Bronchial epithelial cell (primary cell): ENCODE results near the gene ZFR2. TPM values are rescaled to one million over a fixed set of nuclear protein-coding genes. Genes with fewer than 3 reads are reported as not detected.

Experiments
- DNase-seq: peaks from one replicate; pipeline ENCODE4 v3.0.0-alpha.2; 2010; ENCODE audit warnings: low read depth
- FAIRE-seq: peaks from 2 replicates; lab custom pipeline; 2011; peaks lifted over from hg19 to GRCh38; lab: Jason Lieb, UNC
- H3K27me3 ChIP-seq: 2 replicates; pipeline ENCODE4 v1.5.1; 2011; ENCODE audit warnings: low read length; ENCODE audit not compliant: control insufficient read depth, insufficient read depth
- H3K36me3 ChIP-seq: 2 replicates; pipeline ENCODE4 v1.5.1; 2011; ENCODE audit warnings: low read length; ENCODE audit not compliant: control insufficient read depth, insufficient read depth
- H3K4me3 ChIP-seq: 2 replicates; pipeline ENCODE4 v1.5.1; 2011; ENCODE audit warnings: mild to moderate bottlenecking, low read depth, low read length, control low read depth
- total RNA-seq: library from RNA; depleted of rRNA; stranded (reverse); fragments of >200 nt; gene quantifications from 2 replicates; pipeline ENCODE4 v1.2.1, GENCODE V29; 2014
- TF ChIP-seq, protein P1 (sequence below): IDR thresholded peaks from 2 replicates; pipeline ENCODE4 v1.5.1; 2011; ENCODE audit warnings: mild to moderate bottlenecking, moderate library complexity, low read length, control low read depth, inconsistent platforms; ENCODE audit not compliant: insufficient read depth, severe bottlenecking

ZFR2 gene
- total RNA-seq, 1 donor from 2014 or later = not detected

DNA sequence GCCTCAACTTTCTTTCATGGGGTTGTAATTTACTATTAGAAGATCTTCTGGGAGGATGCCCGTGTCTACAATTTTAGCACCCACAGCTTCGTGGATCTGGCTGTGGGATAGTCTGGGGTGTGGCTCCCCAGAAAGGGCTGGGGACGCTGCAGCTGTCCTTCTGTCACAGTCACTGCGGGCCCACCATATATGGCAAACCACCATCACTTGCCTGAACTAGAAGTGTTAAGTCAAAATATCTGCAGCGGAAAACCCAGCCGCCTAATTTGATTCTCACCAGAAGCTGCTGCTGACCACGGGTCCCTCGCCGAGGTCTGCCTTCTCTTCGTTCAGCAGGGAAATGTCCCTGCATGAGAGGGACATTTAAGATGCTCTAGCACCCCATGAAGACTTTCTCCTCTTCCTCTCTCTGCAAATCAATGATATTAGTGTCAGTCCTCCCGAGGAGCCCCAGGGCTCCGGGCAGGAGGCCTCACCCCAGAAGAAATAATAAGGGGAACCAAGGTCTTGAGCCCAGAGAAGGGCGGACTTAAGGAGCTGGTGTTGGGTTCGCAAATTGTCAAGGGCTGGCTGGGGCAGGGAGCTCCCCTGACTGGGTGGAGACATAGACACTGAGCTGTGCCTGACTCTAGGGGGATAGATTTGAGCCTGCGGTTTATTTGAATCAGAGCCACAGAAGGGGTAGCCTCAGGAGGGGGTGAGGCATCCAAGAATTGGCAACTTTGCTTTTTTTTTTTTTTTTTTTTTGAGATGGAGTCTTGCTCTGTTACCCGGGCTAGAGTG, 79.7 kb downstream of the ZFR2 start:
- TF ChIP-seq, protein P1, sequence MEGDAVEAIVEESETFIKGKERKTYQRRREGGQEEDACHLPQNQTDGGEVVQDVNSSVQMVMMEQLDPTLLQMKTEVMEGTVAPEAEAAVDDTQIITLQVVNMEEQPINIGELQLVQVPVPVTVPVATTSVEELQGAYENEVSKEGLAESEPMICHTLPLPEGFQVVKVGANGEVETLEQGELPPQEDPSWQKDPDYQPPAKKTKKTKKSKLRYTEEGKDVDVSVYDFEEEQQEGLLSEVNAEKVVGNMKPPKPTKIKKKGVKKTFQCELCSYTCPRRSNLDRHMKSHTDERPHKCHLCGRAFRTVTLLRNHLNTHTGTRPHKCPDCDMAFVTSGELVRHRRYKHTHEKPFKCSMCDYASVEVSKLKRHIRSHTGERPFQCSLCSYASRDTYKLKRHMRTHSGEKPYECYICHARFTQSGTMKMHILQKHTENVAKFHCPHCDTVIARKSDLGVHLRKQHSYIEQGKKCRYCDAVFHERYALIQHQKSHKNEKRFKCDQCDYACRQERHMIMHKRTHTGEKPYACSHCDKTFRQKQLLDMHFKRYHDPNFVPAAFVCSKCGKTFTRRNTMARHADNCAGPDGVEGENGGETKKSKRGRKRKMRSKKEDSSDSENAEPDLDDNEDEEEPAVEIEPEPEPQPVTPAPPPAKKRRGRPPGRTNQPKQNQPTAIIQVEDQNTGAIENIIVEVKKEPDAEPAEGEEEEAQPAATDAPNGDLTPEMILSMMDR = no peak
- no peak for DNase-seq
- FAIRE-seq = no peak
- H3K27me3 ChIP-seq = peaks cover 2% of the 10 kb centered on the region
- H3K4me3 ChIP-seq = no peak overlapping the region
- no peaks in the 10 kb centered on the region for H3K36me3 ChIP-seq

DNA sequence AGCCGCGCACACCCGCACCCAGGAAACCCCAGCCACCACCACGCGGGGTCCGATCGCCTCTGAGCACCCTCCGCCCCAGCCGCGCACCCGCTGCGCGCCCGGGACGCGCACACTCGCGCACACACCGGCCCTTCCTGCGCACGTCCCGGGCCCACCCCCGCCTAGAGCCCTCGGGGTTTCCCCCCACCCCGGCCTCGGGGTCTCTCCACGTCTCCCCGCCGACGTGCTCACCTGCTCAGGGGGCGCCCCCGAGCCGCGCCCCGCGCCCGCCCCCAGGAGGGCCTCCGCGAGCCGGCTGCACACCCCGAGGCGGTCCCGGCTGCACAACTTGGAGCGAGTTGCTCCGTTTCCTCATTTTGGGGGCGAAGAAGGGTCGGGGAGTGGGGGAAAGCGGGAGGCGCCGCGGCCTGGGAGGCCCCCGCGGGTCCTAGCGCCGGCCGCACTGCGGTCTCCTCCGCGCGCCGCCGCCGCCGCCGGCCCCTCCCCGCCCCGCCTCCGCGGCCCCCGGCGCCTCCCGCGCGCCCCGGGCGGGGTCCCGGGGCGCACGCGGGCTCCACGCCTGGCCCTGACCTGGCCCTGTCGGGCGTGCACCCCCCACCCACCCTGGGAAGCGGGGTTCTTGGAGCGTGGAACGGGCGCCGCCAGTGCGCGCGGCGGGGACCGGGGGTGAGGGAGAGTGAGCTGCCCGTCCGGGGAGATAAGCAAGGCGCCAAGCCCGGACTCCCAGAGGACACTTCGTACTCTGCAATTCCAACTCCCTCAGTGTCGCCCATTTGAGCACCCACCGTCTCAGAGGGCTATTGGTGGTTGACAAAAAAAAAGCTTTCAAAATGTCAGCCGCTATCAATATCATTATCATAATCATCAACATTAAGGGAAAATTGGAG, 82.7 kb downstream of the ZFR2 start, which contains the start of gene MATK:
Gene MATK (minus strand): TSS at position 444 of the 887 bp plus-strand sequence. CDS start 1,246 bp downstream, outside the sequence.
- no peaks in the 10 kb centered on the region for H3K36me3 ChIP-seq
- no peak for FAIRE-seq
- peaks cover 2% of the 10 kb centered on the region for H3K27me3 ChIP-seq
- DNase-seq = no peak
- TF ChIP-seq, protein P1 = no peak
- H3K4me3 ChIP-seq = no peak within 1 kb of the TSS

DNA sequence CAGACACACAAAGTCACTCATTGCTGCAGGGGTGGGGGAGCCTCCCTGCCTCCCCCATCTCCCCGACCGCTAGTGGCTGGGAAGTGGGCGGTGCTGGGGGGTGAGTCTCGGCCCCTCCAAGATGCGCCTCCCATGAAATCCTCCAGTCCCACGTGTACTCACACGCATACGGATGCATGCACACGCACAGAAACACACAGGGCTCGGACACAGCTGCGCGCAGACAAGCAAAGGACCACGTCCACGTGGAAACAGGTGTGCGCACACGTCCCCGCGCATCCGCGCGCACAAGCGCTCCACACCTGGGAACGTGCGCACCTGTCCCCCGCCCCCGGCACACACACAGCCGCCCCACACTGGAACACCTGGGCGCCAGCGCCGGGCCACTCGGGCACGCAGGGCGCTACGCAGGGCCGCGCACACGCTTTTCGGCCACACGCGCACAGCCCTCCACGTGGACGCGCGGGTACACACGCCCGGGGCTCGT, 83.3 kb downstream of the ZFR2 start:
- TF ChIP-seq, protein P1 = no peak
- Histone ChIP-seq H3K4me3 (no peak overlapping the region), H3K27me3 (peaks cover 2% of the 10 kb centered on the region), H3K36me3 (no peaks in the 10 kb centered on the region)
- FAIRE-seq (no peak), DNase-seq (no peak)

DNA sequence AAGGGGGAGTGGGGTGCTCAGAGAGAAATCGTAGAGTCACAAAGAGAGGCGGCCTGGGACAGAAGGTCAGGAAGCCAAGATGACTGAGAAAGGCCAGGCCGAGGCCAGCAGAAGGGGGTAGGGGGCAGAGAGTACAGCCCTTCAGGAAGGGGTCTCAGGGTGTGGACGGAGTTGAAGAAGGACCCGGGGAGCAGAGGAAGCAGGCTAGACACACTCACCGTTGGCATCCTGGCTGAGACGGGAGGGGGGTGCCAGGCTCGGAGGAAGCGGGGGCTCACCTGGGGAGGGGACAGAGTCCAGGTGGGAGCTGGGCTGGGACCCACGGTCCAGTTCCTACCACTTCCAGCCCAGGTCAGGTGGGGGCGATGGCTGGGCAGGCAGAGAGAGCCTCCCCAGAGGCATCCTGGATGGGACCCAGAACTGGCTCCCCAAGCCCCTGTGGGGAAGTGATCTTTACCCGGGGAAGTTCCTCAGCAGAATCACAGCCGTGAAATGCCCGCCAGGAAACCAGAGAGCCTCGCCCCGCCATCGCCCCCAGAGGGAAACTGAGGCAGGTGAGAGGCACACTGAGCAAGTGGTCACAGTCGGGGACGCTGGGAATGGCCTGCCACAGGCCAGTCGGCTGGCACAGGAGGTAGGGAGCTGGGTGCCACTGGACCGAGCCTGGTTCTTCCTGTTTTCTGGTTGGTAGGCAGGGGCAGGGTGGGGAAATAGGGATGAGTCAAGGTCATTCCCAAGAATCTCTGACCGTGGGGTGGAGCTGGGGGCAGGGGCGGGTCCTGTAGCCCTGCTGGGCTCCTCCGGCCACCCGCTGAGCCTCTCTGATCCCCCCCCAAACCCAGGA, 84.0 kb downstream of the ZFR2 start:
- TF ChIP-seq, protein P1 = no peak
- Histone ChIP-seq H3K27me3 (peaks cover 2% of the 10 kb centered on the region), H3K4me3 (no peak overlapping the region), H3K36me3 (no peaks in the 10 kb centered on the region)
- FAIRE-seq = no peak
- DNase-seq = no peak
